ENCODE measurements around the gene PACS1.
"Not testable (repeated sequence)": the region's sequence is repeated elsewhere in the genome, so short reads cannot be mapped to it uniquely, and the experiment has no call there.

- TF ChIP-seq CTCF, POLR2A (IDR thresholded peaks at IDR 0.05): not testable (repeated sequence)
Measured at GRCh38 chr11:66078949-66079348, 8.9 kb downstream of the PACS1 start.

Measured in right lobe of liver (tissue), 4 donors.